Activated CD8-positive, alpha-beta memory T cell treated with anti-CD3 and anti-CD28 coated beads for 4 hours (primary cell): ENCODE results near the gene LRFN2.

Source experiments
- DNase-seq, 2 donors: peaks; one replicate each; pipeline ENCODE4 v3.0.0-alpha.2; 2020; ENCODE audit warnings: low read depth in 2 of 2

LRFN2 gene

GRCh38 chr6:40438246-40438887, 148.8 kb downstream of the LRFN2 start:
- no peak for DNase-seq

- no peak for DNase-seq
Measured at GRCh38 chr6:40437631-40438030, 149.5 kb downstream of the LRFN2 start.

- DNase-seq, result no peak
Measured at GRCh38 chr6:40436685-40437604, 150.2 kb downstream of the LRFN2 start.

- no peak for DNase-seq
Measured at GRCh38 chr6:40432982-40433381, 154.2 kb downstream of the LRFN2 start.

GRCh38 chr6:40431706-40432105, 155.5 kb downstream of the LRFN2 start:
- DNase-seq, result no peak

GRCh38 chr6:40427196-40427595, 160.0 kb downstream of the LRFN2 start:
- no peak for DNase-seq

- DNase-seq, result no peak
Measured at GRCh38 chr6:40426346-40427066, 160.7 kb downstream of the LRFN2 start.

- DNase-seq, result no peak
Measured at GRCh38 chr6:40425192-40425919, 161.8 kb downstream of the LRFN2 start.

GRCh38 chr6:40422046-40422445, 165.1 kb downstream of the LRFN2 start:
- DNase-seq, result no peak

GRCh38 chr6:40419946-40420728, 167.0 kb downstream of the LRFN2 start:
- DNase-seq, result no peak

- DNase-seq, result no peak
Measured at GRCh38 chr6:40419377-40419776, 167.8 kb downstream of the LRFN2 start.

GRCh38 chr6:40417031-40417430, 170.1 kb downstream of the LRFN2 start:
- DNase-seq, result no peak

GRCh38 chr6:40414617-40415016, 172.5 kb downstream of the LRFN2 start:
- no peak for DNase-seq

- no peak for DNase-seq
Measured at GRCh38 chr6:40413239-40413638, 173.9 kb downstream of the LRFN2 start.

- no peak for DNase-seq
Measured at GRCh38 chr6:40411881-40412280, 175.3 kb downstream of the LRFN2 start.

GRCh38 chr6:40410821-40411220, 176.3 kb downstream of the LRFN2 start:
- no peak for DNase-seq

- DNase-seq, result no peak
Measured at GRCh38 chr6:40409716-40410397, 177.3 kb downstream of the LRFN2 start.

GRCh38 chr6:40408786-40409542, 178.2 kb downstream of the LRFN2 start:
- DNase-seq, result no peak

- DNase-seq, result no peak
Measured at GRCh38 chr6:40407239-40407638, 179.9 kb downstream of the LRFN2 start.

- no peak for DNase-seq
Measured at GRCh38 chr6:40406175-40406574, 181.0 kb downstream of the LRFN2 start.
